Epithelial cell of prostate (primary cell): ENCODE data around the gene GOLGA6A.

ENCODE experiments used
- DNase-seq: peaks from one replicate; pipeline ENCODE4 v3.0.0-alpha.2; 2011; ENCODE audit warnings: low read depth, low spot score
- H3K27ac ChIP-seq: fragments of 450-650 bp; 2 replicates; pipeline ENCODE4 v1.5.1; 2017; ENCODE audit warnings: mild to moderate bottlenecking

Gene GOLGA6A

DNA sequence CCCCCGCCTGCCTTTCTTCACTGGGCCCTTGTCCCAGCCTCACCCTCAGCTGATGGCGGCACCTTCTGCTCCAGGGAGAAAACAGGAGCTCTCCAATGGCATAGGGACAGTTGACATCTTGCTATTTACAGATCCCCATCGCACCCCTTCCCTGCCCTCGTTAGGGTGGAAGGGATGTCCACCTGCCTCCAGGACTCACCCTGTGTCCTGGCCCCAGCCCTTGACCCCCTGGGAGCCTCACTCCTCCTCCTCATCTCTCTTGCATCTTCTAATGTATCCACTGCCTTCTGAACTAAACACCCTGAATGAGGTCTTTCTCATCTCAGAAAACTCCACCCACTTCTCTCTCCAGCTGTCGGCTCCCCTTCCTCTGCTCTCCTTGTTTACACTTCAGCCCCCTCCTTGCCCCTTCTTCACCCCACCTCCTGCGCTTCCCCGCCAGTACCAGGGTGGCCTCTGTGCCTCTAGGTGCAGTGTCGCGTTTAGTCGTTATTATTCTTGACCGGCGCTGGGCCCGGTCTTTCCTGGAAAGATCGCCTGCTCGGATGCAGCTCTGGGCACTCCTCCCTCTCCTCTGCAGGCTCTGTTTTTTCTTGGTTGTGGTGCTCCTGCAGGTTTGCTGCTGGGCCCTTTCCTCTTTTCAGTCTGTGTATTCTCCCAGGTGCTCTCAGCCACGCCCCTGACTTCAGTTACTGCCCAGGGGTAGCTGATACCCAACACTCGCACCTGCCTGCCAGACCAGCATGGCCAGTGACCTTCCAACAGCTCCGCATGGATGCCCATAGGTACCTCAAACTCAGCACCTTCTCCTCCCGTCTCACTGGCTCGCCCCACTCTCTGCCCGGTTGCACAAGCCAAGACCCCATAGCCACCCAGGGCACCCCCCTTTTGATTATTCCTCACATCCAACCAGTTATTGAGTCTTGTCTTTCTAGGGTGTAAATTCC, 44.9 kb downstream of the GOLGA6A start:
- no peak overlapping the region for H3K27ac ChIP-seq
- no peak for DNase-seq

DNA sequence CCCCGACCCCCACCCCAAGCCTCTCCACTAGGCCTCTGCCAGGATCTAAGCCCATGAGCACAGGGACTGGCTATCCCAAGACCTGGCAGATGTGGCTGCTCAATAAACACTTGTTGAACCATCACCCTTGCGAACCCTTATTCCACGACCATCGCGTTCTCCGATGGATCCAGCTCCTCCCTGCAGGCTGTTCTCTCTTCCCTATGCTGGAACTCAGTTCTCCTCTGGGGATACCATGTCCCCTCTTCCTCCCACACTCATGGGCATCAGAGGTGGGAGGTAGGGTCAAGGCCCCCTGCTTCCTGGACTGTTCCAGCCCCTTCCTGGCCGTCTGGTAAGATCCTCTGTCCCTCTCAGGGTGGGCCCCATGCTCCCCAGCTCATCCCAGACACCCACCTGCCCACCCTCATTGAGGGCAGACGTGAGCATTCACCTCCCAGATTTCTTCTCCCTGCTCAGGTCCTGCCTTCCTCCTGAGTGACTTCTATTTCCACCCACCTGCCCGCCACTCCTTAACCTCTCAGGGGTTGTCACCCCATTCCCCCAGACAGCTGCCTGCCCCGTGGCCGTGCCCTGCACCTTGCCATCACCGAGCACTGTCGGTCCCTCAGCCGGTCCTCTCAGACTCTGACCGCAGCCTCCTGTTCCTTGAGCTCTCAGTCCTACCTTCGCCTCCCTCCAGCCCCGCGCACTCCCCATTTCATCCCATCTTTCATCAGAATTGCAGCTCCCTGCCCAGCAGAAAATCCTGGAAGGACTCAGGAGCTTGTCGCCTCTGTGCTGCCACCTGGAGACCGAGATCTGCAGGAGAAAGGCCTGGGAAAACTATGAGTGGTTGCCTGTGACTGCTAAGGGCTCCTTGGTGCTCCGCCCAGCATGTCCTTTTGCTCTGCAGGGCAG, 45.8 kb downstream of the GOLGA6A start:
- no peak for DNase-seq
- no peak overlapping the region for H3K27ac ChIP-seq

GRCh38 chr15:74035121-74036017, 47.0 kb downstream of the GOLGA6A start:
- DNase-seq: no peak
- H3K27ac ChIP-seq: no peak overlapping the region

DNA sequence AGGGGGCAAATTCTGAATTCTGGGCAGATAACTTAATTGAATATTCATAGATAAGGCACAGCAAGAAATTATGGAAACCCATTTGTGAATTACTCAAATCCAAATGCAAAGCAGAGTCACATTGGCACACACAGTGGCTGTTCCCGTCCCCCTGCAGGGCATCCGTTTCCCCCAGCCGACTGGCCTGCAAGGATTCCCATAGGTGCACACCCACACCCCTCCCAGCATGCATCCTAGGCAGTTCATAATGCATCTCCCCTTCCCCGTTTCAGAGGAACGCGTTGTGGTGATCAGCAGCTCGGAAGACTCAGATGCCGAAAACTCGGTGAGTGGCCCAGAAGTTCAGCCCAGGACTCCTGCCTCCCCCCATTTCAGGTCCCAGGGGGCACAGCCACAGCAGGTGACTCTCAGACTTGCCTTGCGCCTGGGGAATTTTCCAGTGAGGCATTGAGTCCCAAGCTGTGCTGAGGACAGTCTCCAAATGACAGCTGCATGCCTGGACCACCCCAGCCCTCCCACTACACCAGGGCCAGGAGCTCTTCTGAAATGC, 48.1 kb downstream of the GOLGA6A start:
- H3K27ac ChIP-seq: no peak overlapping the region
- DNase-seq: no peak

DNA sequence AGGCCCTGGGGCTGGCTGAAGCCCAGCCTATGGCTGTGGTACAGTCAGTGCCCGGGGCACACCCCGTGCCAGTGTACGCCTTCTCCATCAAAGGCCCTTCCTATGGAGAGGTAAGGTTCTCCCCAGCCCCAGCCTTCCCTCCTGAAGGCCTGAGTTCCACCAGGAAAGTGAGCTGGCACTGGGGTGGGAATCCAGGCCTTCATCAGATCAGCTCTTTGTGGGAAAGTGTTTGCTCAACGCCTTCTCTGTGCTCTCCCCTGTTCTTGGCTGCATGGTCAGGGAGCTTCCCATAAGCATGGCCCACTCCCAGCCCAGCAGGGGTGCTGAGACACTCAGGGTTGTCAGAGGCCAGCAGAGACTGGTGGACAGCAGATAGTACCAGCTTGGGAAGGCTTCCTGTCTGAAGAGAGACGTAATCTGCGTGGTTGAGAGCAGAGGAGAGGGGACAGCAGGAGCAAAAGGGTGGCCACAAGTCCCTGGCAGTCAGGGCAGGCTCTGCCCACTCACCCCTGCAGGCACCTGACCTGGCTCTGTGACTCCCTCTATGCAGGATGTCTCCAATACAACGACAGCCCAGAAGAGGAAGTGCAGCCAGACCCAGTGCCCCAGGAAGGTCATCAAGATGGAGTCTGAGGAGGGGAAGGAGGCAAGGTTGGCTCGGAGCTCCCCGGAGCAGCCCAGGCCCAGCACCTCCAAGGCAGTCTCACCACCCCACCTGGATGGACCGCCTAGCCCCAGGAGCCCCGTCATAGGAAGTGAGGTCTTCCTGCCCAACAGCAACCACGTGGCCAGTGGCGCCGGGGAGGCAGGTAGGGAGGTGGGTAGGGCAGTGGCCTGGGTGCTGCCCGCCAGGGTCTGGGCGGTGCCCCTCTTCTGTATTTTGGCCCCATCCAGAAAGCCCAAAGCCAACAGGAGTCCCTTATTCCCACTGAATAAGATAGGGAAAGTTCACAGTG, 49.5 kb downstream of the GOLGA6A start:
- no peak overlapping the region for H3K27ac ChIP-seq
- no peak for DNase-seq

DNA sequence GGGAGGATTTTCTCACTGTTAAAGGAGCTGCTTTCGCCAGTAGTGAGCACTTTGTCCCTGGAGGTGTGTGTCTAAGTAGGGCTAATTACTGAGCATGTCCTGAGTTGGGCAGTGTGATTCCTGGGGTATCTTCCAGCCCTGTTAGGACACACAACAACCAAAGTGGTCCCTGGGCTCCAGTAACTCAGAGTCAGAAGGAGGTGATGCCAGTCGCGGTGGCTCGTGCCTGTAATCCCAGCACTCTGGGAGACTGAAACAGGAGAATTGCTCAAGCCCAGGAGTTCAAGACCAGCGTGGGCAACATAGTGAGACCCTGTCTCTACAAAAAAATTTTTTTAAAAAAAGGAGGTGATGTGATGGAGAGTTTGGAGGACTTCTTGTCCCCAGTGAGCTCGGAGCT, 50.3 kb downstream of the GOLGA6A start:
- DNase-seq: no peak
- no peak overlapping the region for H3K27ac ChIP-seq

DNA sequence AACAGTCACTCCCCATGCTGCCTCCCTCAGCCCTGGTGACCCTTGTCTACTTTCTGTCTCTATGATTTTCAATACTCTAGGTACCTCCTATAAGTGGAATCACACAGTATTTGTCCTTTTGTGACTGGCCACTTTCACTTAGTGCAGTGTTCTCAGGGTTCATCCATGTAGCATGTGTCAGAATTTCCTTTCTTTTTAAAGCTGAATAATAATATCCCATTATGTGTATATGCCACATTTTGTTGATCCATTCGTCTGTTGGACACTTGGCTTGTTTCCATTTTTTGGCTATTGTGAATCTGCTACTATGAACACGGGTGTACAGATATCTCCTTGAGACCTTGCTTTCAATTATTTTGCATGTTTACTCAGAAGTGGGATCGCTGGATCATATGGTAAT, 53.7 kb downstream of the GOLGA6A start:
- no peak for DNase-seq
- H3K27ac ChIP-seq: no peak overlapping the region

GRCh38 chr15:74027688-74028087, 54.7 kb downstream of the GOLGA6A start:
- DNase-seq: no peak
- H3K27ac ChIP-seq: no peak overlapping the region

DNA sequence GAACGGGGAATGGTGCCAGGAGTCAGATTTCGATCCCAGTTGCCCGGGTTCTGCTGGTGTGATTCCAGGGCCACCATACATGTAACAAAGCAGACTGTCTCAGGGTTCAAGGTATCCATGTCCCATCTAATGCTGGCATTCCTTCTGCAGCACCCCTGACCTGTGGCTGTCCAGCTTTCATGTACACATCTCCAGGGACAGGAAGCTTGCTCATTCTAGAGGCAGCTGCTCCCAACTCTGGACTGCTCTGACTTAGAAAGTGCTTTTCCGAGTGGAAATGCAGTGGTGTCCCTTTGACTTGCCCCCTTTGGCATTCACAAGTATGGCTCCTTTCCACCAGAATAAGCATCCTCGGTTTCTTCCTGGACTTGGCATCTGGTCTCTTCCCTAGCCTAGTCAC, 56.9 kb downstream of the GOLGA6A start:
- no peak for DNase-seq
- H3K27ac ChIP-seq: no peak overlapping the region

DNA sequence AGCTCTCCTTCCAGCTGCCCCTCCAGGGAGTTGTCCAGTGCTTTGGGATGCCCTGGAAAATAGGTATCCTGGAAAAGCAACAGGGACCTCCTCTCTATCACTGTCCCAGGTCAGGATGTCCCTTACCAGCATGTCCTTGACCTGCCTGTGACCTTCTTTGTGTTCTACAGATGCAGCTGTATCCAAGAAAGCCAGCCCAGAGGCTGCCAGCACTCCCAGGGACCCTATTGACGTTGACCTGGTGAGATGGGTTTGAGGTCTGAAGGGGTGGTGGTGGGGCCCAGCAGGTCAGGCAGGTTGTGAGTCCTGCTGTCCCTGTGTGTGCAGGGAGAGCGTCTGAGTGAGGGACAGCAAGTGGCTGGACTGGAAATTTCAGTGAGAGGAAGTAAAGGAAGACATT, 57.7 kb downstream of the GOLGA6A start:
- no peak overlapping the region for H3K27ac ChIP-seq
- no peak for DNase-seq

DNA sequence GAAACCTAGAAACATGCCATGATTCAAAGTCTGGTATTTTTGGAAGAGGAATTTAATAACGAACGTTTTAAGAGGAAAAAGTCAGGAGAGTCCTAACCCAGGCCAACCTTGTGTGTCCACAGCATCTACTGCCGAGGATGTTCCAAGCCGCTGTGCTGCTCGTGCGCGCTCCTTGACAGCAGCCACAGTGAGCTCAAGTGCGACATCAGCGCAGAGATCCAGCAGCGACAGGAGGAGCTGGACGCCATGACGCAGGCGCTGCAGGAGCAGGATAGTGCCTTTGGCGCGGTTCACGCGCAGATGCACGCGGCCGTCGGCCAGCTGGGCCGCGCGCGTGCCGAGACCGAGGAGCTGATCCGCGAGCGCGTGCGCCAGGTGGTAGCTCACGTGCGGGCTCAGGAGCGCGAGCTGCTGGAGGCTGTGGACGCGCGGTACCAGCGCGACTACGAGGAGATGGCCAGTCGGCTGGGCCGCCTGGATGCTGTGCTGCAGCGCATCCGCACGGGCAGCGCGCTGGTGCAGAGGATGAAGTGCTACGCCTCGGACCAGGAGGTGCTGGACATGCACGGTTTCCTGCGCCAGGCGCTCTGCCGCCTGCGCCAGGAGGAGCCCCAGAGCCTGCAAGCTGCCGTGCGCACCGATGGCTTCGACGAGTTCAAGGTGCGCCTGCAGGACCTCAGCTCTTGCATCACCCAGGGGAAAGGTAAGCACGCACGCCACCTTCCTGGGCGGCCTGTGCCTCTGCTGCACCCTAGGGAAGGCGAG, 59.5 kb downstream of the GOLGA6A start:
- no peak for DNase-seq
- H3K27ac ChIP-seq: no peak overlapping the region
